Neural progenitor cell (in vitro differentiated cells): ENCODE results near the gene GHRH.

Experiments used
- EZH2 ChIP-seq: fragments of 200-600 bp; sonication (generic); IDR thresholded peaks from 2 replicates; pipeline ENCODE4 v1.6.1; 2017; ENCODE audit warnings: antibody characterized with exemption, mild to moderate bottlenecking, moderate library complexity
- EZH2phosphoT487 ChIP-seq: fragments of 200-600 bp; sonication (generic); IDR thresholded peaks from 2 replicates; pipeline ENCODE4 v1.6.1; 2017; ENCODE audit warnings: antibody characterized with exemption

- TF ChIP-seq EZH2 (no peak), EZH2phosphoT487 (no peak)
Observed at GRCh38 chr20:37308086-37309050, 46.8 kb upstream of the GHRH start.
